Gastrocnemius medialis (tissue), 4 donors: ENCODE results near the gene LGALS1.
A peak's percentile ranks its signal among the peaks of the same experiment; 100 is the strongest.

Source experiments
- POLR2A ChIP-seq, 2 donors: fragments of 450-650 bp; IDR thresholded peaks; one replicate each; pipeline ENCODE4 v1.6.1; 2017; ENCODE audit warnings: antibody characterized with exemption in 2 of 2, mild to moderate bottlenecking in 2 of 2, moderate library complexity in 2 of 2
- TF ChIP-seq, protein P1 (sequence below), 5 experiments: fragments of 450-650 bp in 3 of 5; fragments of 200-600 bp in 2 of 5; sonication (generic) in 2 of 5; IDR thresholded peaks in 4 of 5; conservative IDR thresholded peaks in 1 of 5; 1 replicate in 4 of 5; 2 replicates in 1 of 5; pipeline ENCODE4 v1.5.1; 2016 to 2019; ENCODE audit warnings: antibody characterized with exemption in 5 of 5, mild to moderate bottlenecking in 3 of 5, moderate library complexity in 3 of 5

DNA sequence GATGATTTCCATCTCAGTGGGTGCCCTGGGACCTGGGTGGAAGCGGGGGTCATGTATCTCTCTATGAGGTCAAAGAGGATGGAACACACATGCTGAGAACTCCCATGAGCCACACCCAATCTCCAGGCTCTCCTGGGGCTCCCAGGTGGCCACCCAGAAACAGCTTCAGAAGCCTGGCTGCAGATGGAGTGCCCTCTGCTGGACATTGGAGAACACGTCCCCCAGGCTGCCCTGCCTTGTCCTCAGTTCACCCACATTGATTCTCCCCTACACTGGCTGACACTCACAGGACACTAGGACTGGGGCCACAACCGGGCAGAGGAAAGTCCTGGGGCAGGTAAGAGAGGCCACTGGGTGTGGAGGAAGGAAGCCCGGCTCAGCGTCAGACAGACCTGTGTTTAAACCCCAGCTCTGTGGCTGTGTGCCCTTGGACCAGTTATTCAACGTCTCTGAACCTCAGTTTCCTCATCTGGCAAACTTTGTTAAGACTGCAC is 6.2 kb downstream of the LGALS1 start:
- TF ChIP-seq, protein P1, sequence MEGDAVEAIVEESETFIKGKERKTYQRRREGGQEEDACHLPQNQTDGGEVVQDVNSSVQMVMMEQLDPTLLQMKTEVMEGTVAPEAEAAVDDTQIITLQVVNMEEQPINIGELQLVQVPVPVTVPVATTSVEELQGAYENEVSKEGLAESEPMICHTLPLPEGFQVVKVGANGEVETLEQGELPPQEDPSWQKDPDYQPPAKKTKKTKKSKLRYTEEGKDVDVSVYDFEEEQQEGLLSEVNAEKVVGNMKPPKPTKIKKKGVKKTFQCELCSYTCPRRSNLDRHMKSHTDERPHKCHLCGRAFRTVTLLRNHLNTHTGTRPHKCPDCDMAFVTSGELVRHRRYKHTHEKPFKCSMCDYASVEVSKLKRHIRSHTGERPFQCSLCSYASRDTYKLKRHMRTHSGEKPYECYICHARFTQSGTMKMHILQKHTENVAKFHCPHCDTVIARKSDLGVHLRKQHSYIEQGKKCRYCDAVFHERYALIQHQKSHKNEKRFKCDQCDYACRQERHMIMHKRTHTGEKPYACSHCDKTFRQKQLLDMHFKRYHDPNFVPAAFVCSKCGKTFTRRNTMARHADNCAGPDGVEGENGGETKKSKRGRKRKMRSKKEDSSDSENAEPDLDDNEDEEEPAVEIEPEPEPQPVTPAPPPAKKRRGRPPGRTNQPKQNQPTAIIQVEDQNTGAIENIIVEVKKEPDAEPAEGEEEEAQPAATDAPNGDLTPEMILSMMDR (IDR thresholded peaks at IDR 0.05 in 4 of 5, conservative IDR thresholded peaks at IDR 0.05 in 1 of 5) = peak; percentile 84 to 93 (median 91)
- TF ChIP-seq POLR2A (IDR thresholded peaks at IDR 0.05) = no peak
